Fibroblast of the conjunctiva (primary cell): ENCODE data around the gene SLIT3.
"Not testable (repeated sequence)": the region's sequence is repeated elsewhere in the genome, so short reads cannot be mapped to it uniquely, and the experiment has no call there.

Source experiments
- DNase-seq: peaks from one replicate; pipeline ENCODE4 v3.0.0-alpha.2; 2010; ENCODE audit warnings: low read depth

SLIT3 gene

DNA sequence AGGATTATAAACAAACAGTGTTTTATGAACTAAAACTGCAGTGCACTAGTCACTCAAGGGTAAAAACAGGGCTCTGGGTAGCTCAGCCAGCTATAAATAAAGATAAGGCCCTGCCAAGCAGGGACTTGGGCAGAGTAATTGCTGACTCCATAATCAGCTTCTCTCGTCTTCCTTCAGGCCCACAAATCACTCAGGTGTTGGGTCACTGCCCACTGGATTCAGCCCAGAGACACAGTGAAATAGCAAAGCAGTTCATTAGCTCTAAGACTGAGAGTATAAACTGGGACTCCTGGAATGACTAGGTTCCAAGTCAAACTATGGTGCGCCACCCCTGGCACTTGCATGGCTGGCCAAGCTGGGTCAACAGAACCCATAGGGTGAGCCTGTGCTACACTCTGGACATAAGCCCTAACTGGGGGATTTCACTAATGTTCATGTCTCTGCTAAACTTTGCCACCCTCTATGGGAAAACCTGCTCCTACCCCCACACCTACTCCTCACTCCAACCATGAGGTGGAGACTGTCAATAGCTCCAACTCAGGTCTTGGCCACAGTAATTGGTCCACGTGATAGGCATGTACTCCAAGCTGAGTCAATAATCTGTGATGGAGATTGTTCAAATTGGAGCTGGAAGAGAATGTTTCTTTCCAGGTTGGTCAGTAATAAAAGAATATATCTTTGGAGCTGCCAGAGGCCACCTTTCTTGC lies 158.5 kb downstream of the SLIT3 start:
- no peak for DNase-seq

DNA sequence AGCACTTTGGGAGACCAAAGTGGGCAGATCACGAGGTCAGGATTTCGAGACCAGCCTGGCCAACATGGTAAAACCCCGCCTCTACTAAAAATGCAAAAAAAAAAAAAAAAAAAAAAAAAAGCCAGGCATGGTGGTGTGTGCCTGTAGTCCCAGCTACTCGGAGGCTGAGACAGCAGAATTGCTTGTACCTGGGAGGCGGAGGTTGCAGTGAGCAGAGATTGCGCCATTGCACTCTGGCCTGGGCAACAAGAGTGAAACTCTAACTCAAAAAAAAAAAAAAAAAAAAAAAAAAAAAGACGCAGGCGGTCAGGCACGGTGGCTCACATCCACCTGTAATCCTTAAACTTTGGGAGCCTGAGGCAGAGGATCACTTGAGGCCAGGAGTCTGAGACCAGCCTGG lies 160.7 kb downstream of the SLIT3 start:
- not testable (repeated sequence) for DNase-seq

GRCh38 chr5:169139480-169140050 lies 161.4 kb downstream of the SLIT3 start:
- no peak for DNase-seq

DNA sequence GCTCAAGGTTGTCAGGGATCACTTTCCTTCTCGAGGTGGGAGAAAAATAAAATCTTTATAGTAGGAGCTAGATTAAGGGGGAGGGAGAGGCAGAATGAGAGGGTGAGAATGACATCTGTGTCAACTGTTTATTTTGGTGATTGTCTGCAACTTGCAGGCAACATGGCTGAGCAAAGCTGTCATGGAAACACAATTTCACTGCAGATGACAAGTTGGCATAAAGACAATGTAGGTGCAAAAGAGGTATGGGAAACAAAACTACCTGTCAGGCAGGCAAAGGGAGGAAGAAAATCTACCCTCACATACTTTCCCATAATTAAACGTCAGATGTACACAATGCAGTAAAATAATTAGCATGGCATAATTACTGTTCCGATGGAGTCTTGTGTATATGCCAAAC lies 167.4 kb downstream of the SLIT3 start:
- DNase-seq: no peak

- DNase-seq: no peak
Observed at GRCh38 chr5:169132302-169132660, 168.7 kb downstream of the SLIT3 start.

GRCh38 chr5:169131616-169132301 lies 169.2 kb downstream of the SLIT3 start:
- DNase-seq: no peak

DNA sequence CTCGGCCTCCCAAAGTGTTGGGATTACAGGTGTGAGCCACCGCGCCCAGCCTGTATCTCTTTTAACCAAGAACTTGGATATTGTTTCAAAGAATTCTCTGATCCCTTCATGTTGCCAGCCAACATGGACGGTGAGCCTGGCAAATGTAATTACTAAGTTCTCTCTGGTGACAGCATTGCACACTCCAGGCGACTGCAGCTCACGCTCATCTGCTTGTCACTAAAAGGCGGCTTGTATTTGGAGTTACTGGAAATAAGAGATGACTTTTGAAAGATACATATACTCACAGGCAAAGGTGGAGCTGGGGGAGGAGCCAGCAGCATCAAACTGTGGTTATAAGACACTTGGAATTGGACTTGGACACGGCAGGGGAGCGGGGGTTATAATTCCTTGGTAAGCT lies 172.3 kb downstream of the SLIT3 start:
- no peak for DNase-seq

- DNase-seq: no peak
Observed at GRCh38 chr5:169127431-169127830, 173.5 kb downstream of the SLIT3 start.

- no peak for DNase-seq
Observed at GRCh38 chr5:169126481-169127021, 174.4 kb downstream of the SLIT3 start.

DNA sequence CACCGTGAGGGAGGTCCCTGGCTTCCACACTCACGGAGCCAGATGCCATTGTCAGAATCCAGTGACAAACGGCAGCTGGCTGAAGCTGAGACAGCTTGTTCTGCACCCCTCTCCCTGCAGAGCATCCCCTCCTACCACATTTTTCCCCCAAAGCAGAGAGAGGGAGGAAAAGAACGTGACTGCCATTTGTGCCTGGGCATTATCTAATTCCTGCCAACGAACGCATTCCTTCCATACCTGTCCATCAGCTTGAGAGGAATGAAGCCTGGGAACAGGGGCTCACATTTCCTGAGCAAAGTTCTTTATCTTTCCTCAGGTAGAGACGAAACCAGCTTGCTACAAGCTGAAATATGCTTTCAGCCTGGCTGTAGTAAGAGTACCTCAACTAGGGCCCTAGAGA lies 175.4 kb downstream of the SLIT3 start:
- no peak for DNase-seq

DNA sequence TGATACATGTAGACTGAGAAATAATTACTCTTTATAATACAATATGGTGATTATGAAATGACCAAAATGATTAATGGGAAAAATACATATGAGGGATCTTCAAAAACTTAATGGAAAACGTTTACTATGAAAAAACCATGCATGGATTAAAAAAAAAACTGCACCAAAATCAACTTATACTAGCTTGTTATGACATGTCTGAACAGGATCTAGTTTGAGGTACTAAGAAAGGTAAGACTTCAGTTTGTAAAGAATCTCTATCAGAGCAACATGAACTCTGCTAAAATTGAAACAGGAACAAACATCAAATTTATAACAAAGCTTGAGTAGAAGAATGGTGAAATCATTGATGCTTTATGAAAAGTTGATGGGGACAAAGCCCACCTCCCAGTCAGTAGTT lies 178.0 kb downstream of the SLIT3 start:
- DNase-seq: no peak

DNA sequence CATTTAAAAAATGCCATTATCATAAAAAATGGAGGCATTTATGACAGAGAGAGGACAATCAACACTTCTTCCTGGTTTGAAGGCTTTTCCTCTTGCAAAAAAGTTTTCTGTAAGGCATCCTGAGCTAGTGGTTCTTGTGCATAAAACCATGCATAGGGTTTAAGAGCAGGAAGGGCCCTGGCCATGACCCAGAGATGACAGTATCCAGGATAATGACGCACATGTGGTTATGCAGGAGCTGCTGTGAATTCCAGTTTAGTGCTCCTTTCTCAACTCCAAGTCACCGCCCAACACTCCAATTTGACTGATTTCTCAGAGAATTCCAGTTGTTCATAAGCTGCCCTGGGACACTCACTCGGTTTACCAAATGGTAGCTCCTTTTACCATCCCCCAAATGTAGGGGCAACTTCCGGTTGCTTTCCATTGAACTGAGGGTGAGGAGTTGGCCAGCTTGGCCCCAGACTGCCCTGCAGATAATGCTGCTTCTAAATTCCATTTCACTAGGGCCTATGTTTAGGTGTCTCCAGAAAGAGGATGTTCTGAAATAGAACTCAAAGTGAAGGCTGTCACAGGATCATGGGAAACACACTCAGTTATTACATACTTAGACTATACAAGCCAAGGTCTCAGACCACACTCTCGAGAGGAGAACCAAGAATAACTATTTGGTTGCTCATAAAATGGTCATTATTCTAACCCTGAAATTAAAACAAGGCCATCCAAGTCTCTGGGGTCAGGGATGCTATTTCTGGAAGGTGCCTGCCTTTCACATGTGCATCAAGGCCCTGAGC lies 179.1 kb downstream of the SLIT3 start:
- no peak for DNase-seq

DNA sequence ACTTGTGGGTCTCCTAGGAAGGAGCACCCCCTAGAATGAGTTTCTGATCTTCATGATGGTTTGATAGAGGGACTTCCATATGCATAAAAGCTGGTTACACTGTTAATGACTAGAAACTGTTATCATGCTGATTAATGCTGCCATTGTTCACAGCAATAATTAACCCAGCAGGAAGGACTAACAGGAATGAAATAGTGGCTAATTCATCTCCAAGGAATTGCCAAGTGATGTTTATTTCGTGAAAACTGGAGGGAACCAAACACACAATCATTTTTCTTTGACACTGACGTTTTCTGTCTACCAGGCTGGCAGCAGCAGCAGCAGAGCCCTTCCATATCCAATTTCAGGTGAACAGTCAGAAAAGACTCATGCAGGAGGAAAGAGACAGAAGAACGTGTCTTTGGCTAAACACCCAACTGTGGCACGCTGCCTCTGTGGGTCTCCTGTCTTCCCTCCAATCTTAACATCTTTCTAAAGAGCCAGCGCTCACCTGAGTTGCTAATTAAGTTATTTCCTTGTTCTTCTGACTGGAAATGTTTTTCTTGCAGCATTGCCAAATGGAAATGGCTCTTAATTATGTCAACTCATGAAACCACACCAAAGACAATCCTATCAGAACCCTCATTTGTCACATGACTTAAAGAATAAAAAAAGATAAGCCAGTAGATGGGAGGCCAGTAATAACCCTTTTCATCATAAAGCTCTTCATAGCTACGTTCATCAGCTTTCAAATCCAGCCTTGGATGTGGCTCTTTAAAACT lies 181.5 kb downstream of the SLIT3 start:
- no peak for DNase-seq

DNA sequence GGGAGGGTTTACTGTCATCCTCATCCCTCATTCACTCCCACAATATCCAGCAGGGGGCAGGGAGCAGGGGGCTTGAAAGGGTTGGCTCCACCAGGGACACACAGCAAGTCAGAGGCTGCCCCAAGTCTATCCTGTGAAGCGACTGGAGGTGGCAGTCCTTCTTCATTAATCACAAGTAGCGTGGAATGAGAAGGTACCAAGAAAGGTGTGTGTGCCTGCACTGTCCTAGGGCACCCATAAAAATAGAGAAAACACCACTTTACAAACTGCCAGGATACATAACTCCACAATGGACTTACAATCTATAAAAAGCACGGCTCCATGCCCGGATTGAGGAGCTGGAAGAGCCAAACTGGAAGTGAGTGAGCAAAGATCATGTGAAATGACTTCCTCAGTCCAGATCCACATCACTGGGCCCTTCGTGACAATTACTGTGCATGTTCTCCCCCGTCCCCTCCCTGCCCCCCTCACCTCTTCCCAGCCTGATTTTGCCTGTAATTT lies 183.9 kb downstream of the SLIT3 start:
- no peak for DNase-seq

- no peak for DNase-seq
Observed at GRCh38 chr5:169115461-169116124, 185.3 kb downstream of the SLIT3 start.

GRCh38 chr5:169114466-169115065 lies 186.4 kb downstream of the SLIT3 start:
- no peak for DNase-seq

- DNase-seq: no peak
Observed at GRCh38 chr5:169112016-169112415, 188.9 kb downstream of the SLIT3 start.

- no peak for DNase-seq
Observed at GRCh38 chr5:169106911-169107706, 193.8 kb downstream of the SLIT3 start.

DNA sequence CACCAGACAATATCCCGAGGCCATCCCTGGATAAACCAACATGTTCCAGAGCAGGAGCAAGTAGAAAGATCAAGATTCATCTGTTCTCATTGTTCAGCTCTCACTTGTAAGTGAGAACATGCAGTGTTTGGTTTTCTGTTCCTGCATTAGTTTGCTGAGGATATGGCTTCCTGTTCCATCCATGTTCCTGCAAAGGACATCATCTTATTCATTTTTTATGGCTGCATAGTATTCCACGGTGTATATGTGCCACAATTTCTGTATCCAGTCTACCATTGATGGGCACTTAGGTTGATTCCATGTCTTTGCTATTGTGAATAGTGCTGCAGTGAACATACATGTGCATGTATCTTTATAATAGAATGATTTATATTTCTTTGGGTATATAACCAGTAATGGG lies 195.4 kb downstream of the SLIT3 start:
- DNase-seq: not testable (repeated sequence)
